HG03108 (cell line): ENCODE results near the gene MAT1A.
"Not testable (repeated sequence)": the region's sequence is repeated elsewhere in the genome, so short reads cannot be mapped to it uniquely, and the experiment has no call there.

ENCODE experiments used
- ATAC-seq: cut with Tn5 transposase; IDR thresholded peaks from one replicate; pipeline ENCODE4 v1.9.1; 2021; ENCODE audit warnings: moderate library complexity; ENCODE audit not compliant: unreplicated experiment

The MAT1A gene

DNA sequence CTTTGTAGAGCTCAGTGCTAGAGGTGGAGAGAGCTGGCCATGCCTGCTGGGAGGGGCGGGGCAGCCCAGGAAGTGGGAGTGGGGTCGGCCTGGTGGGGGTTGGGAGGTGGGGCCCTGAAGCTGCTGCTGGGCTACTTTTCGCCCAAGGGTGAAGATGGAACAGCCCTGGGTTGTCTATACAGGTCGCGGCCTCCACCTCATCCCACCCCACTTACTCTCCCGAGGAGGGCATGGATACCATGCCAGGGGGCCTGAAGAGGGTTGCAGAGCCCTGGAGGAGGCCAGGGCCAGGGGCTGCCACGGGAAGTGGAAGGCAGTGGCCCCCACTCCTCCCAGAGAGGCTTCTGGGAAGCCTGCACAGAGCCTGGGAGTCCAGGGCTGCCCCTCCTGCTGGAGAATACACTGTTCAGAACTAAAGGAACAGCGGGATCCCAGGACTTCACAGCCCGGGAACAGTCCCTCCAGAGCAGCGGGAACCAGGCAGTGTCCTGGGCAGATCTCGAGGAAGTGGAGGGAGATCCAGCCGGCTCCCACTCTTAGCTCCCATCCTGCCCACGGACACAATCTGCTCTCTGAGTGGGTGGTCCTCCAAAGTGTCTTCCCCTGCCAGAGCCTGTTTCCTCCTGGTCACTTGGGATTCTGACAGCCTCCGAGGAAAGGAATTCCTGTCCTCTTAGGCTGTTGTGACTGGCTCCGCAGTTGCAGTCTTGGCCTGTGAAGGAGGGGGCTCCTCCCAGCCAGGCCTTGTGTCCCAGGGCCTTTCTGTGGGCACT lies 23.5 kb downstream of the MAT1A start:
- no peak for ATAC-seq

DNA sequence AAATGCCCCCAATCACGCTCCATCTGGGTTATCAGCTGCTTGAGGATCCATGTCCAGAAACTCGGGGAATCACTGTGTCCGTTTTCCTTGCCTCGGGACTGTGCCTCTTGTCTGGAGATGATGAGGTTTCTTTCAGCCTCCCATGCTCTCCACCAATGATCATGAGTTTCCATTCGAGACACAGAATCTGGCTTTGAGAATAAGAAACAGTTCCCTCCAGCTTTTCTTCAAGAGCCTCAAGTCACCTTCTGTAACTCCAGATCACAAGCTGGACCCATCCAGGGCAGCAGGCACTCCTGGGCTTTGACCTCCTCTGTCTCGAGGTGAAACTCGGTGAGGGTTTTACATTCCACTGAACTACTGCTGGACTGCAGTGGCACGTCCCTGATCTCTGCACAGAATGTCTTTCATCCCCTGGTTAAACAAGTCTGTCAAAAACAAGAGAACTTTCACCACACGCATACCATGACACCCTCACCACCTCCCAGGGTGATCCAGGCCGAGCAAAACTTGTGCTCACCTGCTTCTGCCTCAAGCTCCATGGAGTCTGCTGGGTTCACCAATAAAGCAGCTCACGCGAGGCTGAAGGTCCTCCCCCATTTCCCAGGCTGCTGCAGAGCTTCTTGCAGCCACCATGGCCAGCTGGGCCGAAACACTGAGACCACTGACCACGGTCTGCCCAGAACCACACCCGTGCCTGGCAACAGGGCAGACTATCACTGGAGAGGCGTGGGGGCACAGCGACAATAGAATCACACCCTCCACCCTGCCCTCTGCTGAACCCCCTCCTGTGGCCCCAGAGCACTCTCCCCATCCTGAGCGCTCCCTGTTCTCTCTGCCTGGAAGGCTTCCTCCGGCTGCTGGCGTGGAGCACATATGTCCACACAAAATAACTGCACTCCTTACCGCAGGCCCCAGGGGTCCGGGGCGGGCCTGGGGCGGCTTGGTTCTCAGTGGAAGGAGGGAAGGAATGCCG lies 25.1 kb downstream of the MAT1A start:
- no peak for ATAC-seq

DNA sequence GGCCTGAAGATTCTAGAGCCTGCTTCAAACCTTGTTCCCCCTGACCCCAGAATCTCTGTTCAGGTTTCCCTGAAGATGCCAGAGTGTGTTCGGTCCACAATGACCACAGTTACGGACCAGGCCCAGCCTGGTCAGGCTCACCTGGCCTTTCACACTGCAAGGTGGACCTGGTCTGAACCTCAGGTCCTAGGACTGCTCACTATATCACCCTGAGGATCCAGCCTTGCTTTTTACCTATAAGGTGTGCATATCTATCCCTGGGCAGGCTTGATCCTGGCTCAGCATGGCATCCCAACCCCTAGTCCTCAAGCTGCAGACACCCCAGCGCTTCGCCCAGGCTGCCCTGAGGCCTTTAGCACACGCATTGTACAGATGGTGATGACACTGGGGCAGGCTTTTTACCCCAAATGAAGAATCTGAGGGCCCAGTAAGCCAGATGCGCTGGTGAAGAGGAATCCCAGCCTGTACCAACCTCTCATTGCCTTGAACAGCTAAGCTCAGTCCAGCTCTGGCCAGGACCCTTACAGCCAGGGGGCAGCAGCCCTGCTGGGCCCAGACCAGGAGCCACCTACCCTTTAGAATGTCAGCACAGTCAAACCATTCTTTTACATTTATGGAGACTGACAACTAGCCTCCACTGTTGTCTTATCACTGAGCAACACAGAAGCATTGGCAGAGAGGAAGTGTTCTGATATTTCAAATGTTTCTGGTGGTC lies 28.0 kb downstream of the MAT1A start:
- ATAC-seq, result no peak

DNA sequence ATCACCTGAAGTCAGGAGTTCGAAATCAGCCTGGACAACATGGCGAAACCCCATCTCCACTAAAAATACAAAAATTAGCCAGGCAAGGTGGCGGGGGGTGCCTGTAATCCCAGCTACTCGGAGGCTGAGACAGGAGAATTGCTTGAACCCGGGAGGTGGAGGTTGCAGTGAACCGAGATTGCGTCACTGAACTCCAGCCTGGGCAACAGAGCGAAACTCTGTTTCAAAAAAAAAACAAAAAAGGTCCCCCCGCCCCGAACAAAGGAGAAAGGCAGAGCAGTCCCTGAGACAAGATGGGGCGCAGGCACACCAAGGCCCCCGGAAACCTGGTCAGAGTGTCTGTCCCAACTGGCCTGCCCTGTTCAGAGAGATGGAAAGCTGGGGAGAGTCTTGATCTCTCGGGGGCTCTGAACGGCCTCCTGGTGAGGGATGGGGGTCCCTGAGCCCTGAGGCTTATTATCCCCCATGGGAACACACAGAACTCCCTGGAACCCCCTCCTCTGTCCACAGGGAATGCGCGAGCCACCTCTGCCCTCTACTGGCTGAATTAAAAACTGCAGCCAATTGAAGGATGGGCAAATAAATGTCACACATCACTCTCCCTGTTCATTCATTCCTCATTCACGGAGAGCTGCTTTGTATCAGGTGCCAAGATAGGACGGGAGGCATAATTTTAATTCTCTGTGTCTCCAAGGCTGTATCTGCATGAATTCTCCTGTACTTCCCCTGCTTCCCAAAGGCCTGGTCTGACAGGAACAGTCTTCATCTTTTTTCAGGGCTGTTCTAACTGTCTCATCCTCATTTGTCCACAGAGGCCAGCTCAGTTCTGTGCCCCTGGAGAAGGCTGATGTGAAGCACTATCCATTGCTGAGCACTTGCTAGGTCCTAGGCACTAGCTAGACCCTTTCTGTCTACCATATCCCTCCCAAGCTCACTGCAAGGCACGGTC lies 28.9 kb downstream of the MAT1A start:
- ATAC-seq, result no peak

DNA sequence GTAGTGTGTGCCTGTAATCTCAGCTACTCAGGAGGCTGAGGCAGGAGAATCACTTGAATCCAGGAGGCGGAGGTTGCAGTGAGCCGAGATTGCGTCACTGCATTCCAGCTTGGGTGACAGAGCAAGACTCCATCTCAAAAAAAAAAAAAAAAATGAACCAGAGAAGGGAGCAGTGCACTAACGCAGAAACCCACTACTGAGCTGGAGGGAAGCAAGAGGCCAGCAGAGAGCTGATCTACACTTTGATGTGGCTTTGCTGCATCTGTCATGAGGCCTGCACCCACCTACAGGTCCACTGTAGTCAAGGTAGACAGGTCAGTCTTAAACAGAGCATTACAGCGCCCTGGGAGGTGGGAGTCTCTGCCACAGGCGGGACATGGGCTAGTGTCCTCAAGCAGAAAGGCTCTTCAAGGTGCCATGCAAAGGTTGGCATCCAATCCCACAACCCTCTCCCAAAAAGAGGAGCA lies 30.0 kb downstream of the MAT1A start:
- ATAC-seq, result no peak

DNA sequence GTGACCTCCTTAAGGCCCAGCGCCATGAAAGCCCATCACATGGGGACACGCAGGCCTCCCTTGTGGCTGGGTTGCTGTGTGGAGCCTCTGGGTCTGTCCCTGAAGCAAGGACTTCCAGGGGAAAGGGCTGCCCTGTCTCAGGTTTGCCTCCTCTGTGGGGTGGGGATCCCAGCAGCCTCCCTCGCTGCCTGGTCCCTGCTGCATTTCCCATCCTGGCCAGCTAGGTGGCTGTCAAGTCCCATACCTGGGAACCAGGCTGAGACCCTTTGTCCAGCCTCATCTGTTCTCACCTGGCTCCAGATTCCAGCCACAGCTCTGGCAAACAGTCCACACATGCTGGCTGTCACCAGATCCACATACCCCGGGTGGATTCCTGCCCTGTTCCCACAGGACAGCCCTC lies 32.7 kb downstream of the MAT1A start:
- ATAC-seq, result not testable (repeated sequence)

DNA sequence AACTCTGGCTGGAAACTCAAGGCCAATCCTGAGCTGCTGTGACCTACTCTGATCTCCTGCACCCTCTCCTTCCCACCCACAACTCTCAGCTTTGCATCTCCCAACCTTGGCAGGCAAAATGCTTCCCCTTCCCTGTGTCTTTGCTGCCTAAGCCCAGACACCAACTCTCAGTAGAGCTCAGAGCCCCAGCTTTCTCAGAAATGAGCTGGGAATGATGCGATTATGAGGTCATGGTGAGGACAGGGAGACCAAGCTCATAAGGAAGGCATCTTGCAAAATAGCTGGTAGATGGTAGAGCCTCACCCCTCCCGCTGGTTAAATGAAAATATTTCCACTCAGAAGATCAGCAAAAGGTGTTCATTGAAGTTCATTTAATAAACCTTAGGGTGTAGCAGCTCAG lies 34.7 kb downstream of the MAT1A start:
- not testable (repeated sequence) for ATAC-seq

DNA sequence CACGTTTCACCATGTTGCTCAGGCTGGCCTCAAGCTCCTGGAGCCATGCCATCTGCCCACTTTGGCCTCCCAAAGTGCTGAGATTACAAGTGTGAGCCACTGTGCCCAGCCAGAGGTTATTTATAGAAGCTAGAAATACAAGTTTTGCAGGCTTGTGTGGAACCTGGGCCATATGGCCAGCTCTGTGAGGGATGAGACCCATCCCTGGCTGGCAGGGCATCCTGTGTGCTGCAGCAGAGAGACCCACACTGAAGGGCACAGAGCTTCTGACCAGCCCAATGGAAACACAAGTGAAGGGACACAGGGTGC lies 35.5 kb downstream of the MAT1A start:
- peak; percentile 30 for ATAC-seq

DNA sequence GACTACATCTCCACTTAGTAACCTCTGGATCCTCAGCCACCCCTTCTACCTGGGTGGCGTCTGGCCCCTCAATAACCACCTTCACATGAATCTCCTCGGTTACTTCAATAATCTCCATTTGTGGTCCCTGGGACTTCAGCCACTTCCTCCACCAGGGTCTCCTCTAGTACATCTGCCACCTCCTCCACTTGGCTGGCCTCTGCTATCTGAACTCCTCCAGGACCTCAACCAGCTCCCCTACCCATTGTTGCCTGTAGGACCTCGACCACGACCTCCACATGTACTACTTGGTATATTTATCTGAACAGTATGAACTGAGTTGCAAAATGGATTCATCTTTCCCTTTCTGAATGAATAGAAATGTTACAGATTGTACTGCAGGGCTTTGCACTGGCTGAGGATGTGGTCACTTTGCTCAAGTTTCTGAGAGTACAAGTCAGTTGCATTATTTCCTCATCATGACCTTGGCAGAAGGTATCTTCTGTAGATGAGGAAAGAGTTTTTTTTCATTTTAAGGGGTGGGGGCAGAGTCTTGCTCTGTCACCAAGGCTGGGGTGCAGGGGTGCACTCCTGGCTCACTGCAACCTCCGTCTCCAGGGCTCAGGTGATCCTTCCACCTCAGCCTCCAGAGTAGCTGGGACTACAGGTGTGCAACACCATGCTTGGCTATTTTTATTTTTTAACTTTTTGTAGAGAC lies 36.0 kb downstream of the MAT1A start:
- ATAC-seq, result peak; percentile 86

DNA sequence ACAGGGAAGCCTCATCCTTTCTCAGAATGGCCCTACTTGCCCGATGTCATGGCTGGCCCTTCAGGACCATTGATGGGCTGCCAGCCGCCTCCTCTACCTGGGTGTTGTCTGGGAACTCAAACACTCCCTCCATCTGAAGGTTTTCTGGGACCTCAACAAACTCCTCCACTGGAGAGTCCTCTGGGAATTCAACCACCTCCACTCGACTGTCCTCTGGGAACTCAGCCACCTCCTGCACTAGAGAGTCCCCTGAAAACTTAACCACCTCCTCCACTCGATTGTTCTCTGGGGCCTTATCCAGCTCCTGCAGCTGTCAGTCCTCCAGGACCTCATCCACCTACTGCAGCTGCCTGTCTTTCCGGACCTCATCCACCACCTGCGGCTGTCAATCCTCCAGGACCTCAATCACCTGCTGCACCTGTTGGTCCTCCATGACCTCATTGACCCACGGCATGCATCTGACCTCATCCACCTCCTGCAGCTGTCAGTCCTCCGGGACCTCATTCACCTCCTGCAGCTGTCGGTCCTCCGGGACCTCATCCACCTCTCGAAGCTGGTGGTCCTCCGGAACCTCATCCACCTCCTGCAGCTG lies 37.1 kb downstream of the MAT1A start:
- no peak for ATAC-seq

DNA sequence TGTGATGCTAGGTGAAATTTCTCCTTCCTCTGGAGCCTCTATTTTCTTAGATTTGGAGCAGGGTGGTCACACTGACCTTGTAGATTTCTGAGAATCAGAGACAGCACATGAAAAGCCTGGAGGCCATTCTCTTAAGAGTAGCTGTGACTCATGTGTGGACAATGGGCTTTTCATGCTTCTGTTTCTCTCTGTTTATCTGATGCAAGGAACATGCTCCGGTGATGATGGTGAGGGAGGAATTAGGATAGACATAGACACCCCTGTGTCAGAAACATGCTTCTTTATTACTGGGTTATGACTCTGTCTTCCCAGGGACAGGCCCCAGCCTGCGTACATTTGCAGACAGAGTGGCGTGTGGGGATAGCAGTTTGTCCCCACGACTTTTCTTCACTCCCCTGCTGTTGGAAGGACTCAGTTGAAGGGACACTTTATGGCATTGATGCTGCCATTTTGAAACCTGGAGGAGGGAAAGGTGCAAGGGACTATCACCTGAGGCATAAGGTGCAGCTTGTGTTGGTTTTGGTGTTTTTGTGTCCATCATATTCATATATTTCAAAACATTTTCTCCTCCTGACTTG lies 37.7 kb downstream of the MAT1A start:
- ATAC-seq, result not testable (repeated sequence)

DNA sequence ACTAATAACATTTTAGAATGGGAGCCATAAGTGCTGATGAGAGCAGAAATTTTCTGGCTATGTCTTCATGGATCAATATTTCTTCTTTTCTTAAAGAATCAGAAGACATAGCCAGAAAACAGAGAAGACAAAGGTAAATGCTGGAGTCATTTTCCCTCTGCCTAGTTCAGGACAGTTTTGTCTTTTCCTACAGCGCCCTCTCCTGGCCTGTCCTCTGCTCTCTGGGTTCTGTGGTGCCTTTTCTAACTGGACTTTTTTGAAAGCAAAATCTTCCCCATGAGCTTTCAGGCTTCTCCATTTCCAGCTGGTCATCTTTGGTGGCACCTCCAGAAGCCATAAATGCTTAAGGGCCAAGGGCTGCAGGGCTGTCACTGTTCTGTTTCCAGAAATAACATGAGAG lies 39.1 kb downstream of the MAT1A start:
- ATAC-seq, result not testable (repeated sequence)

DNA sequence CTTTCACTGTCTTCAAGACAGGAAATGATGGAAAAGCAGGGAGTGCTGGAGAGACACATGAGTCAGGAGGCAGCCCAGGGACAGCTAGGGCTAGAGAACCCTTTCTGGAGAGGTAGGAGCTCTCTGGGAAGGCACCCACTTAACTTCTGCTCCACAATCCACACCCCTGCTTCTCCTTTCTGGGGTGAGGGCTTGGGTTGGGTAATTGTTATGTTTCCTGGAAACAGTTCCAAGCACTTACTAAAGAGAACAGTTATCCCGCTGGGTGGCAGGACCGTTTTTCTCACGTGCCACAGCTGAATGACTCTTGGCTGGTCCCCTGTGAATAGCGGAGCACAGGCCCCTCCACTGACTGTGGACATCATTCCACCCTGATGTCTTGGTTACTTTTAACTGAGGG lies 39.6 kb downstream of the MAT1A start:
- not testable (repeated sequence) for ATAC-seq

DNA sequence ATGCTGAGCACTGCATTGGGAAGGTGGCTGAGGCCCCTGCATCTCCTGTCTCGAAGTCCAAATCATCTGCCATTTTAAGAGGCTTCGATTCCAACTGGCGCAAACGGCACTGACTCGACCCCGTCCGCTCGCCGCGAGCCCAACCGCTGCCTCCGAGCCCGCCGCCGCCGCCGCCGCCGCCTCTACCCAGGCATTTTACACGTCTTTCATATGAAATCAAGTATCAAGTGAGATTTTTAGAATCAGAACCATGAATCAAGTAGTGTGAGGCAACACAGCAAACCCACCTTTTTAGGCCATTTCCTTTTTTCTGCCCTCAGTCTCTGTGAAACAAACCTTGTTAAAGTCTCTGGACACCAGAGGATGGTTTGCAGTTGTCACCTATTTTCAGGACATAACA lies 41.8 kb downstream of the MAT1A start:
- ATAC-seq, result not testable (repeated sequence)

DNA sequence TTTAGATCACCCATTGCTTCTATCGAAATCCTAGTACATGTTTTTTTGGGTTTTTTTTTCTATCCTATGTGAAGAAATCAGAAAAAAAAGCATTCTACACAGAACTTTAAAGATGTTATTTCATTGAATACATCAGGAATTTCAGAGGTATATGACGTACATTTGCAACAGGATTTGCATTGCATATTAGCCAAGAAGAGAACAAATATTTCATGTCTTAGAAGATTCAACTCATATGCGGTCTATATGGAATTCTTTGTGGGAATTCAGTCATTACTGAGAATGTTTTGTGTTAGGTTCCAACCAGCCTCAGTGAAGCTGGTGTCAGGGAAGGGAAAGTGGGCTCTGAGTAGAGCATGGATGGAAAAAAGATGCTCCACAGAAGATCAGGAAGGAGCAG lies 45.1 kb downstream of the MAT1A start:
- not testable (repeated sequence) for ATAC-seq

DNA sequence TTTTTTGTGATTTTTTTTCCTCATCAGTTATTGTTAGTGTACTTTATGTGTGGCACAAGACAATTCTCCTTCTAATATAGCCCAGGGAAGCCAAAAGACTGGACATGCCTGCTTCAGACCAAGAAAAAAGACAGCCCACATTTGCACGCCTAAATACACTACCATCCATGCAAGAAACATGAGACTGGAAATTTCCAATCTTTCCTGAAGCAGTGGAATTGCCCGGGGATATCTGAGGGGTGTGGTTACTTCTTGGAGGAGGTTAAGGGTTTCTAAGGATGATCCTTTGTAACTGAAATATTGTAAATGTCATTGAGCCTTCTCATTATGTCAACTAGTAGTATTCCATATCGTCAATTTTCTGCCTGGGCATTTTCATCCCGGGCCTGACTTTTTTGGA lies 47.1 kb downstream of the MAT1A start:
- ATAC-seq, result not testable (repeated sequence)

DNA sequence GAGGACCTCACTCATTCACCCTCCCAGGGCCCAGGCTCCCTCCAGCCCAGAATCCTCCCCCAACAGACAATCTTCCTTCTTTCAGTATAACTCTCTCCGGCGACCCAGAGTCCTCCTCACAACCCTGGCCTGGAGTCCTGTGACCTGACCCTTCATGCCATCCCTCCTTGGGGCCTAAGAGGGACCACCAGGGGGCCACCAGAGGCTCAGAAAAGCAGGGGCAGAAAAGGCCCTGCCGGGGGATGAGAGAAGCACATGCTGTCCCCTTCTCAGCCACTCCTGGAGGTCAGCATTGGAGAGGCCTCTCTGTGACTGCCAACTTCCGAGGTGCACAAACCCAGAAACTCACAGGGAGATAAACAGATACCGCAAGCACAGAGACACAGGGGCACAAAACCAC lies 53.0 kb downstream of the MAT1A start:
- not testable (repeated sequence) for ATAC-seq

DNA sequence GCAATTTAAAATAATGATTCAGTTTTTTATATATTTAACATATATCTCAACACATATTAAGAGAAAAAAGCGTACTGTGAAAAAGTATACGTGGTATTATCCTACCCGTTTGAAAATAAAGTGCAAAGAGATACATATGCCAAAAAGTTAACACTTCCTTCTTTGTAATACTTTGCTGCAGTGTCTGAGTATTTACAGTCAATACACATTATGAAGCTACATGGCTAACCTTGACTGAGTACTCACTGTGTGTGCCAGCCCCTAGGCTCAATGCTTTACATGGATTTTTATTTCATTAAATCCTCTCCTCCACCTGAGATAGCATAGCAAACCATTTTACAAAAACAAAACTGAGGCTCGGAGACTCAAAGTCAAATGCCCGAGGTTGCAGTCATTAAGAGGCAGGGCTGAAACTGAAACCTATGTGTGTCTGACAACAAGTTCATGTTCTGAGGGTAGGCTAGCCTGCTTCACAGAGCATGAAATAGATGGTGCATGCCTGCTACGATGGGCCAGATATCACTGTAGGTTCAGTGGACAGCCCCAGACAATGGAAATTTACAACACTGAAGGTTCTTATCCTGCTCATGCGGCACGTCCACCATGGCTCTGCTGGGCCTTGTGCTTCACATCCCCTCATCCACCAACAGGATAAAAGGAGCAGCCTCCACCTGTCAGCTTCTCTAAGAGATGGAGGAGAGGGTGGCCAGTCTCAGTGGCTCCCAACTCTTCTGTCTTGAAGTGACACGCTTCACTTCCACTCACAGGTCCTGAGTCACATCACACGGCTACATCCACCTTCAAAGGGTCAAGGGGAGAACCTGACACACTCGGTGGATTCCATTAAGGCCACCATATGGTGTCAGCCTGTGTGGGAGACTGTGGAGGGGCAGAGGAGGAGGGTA lies 54.9 kb downstream of the MAT1A start:
- ATAC-seq, result peak; percentile 100
